ENCODE results near the gene GATA3. TPM values are rescaled to one million over a fixed set of nuclear protein-coding genes. Genes with fewer than 3 reads are reported as not detected.
A peak's percentile ranks its signal among the peaks of the same experiment; 100 is the strongest.

Gene GATA3
- total and polyA plus RNA-seq, 2 experiments from 2014 or later, result 0.23 TPM; not detected in 1

- Mint-ChIP-seq H3K4me1 (peaks cover 72% of the 10 kb centered on the region), H3K4me3 (peak overlapping the region; percentile 72), H3K36me3 (ENCODE audit: low read depth) (no peaks in the 10 kb centered on the region; the same call in 2 of the 3 replicates), H3K27me3 (ENCODE audit: insufficient read depth, low read depth, poor library complexity) (peaks cover 97% of the 10 kb centered on the region), H3K9me3 (peaks cover 3% of the 10 kb centered on the region; the same call in 1 of the 3 replicates), H3K27ac (no peak overlapping the region)
- H3K9me2 ChIP-seq (ENCODE audit: insufficient read depth), result no peaks in the 10 kb centered on the region
- peak overlapping the region; percentile 87 for H3K4me2 ChIP-seq
- peak overlapping the region; percentile 56 for H3K4me3 ChIP-seq
- no peak overlapping the region for H2AFZ ChIP-seq
- peak; percentile 31 for DNase-seq (ENCODE audit: low spot score)
- no peaks in the 10 kb centered on the region for H3K79me2 ChIP-seq (replicated peaks; ENCODE audit: insufficient read depth)
- TF ChIP-seq EZH2 (IDR thresholded peaks at IDR 0.05; ENCODE audit: low read depth, unreplicated experiment) (peak; percentile 83), JUNB (IDR thresholded peaks at IDR 0.05; ENCODE audit: unreplicated experiment) (no peak)
- H3K27ac ChIP-seq (ENCODE audit: low read depth), result no peak overlapping the region
- peaks cover 76% of the 10 kb centered on the region for H3K4me1 ChIP-seq (ENCODE audit: insufficient read depth)
- H3K36me3 ChIP-seq (ENCODE audit: insufficient read depth), result no peaks in the 10 kb centered on the region
- no peak for ATAC-seq
- H4K20me1 ChIP-seq (replicated peaks; ENCODE audit: insufficient read depth), result peaks cover 27% of the 10 kb centered on the region; the same call in 1 of the 2 replicates
- peaks cover 100% of the 10 kb centered on the region for H3K27me3 ChIP-seq (ENCODE audit: insufficient read depth)
- peaks cover 43% of the 10 kb centered on the region for H3F3A ChIP-seq (replicated peaks; ENCODE audit: low read depth)
Measured at GRCh38 chr10:8045726-8046494, 8.6 kb upstream of the GATA3 start.

- peaks cover 96% of the 10 kb centered on the region for H3K27me3 Mint-ChIP-seq (ENCODE audit: insufficient read depth, low read depth, poor library complexity)
- no peak for ATAC-seq
- H3K4me3 Mint-ChIP-seq, result peak overlapping the region; percentile 55
- TF ChIP-seq ZNF114 (CRISPR knock-in tag; IDR thresholded peaks at IDR 0.05) (no peak), EZH2 (IDR thresholded peaks at IDR 0.05; ENCODE audit: low read depth, unreplicated experiment) (peak; percentile 81), EZH2phosphoT487 (IDR thresholded peaks at IDR 0.05; ENCODE audit: unreplicated experiment) (peak; percentile 56), ZNF331 (CRISPR knock-in tag; IDR thresholded peaks at IDR 0.05; ENCODE audit: low read depth) (no peak), ZNF462 (CRISPR knock-in tag; IDR thresholded peaks at IDR 0.05) (no peak), REST (IDR thresholded peaks at IDR 0.05; ENCODE audit: unreplicated experiment) (no peak)
Measured at GRCh38 chr10:8047452-8048280, 6.8 kb upstream of the GATA3 start.

More at GRCh38 chr10:8047452-8048280, 6.8 kb upstream of the GATA3 start:
- peak overlapping the region; percentile 49 for H3K4me3 ChIP-seq
- H3K4me1 Mint-ChIP-seq, result peaks cover 66% of the 10 kb centered on the region
- H3K27me3 ChIP-seq (ENCODE audit: insufficient read depth), result peaks cover 100% of the 10 kb centered on the region
- H3K27ac ChIP-seq (ENCODE audit: low read depth), result no peak overlapping the region
- H3K36me3 Mint-ChIP-seq (ENCODE audit: low read depth), result no peaks in the 10 kb centered on the region; the same call in 2 of the 3 replicates
- no peak overlapping the region for H3K27ac Mint-ChIP-seq
- peaks cover 22% of the 10 kb centered on the region; the same call in 1 of the 2 replicates for H4K20me1 ChIP-seq (replicated peaks; ENCODE audit: insufficient read depth)
- H3F3A ChIP-seq (replicated peaks; ENCODE audit: low read depth), result peaks cover 35% of the 10 kb centered on the region
- no peaks in the 10 kb centered on the region for H3K79me2 ChIP-seq (replicated peaks; ENCODE audit: insufficient read depth)
- peaks cover 70% of the 10 kb centered on the region for H3K4me1 ChIP-seq (ENCODE audit: insufficient read depth)
- no peak overlapping the region for H2AFZ ChIP-seq
- peak overlapping the region; percentile 78 for H3K4me2 ChIP-seq
- no peaks in the 10 kb centered on the region for H3K9me2 ChIP-seq (ENCODE audit: insufficient read depth)
- H3K9me3 Mint-ChIP-seq, result peaks cover 3% of the 10 kb centered on the region; the same call in 1 of the 3 replicates
- H3K36me3 ChIP-seq (ENCODE audit: insufficient read depth), result no peaks in the 10 kb centered on the region
- DNase-seq (ENCODE audit: low spot score), result peak; percentile 78

Data from GM23338 (cell line).